Measurements from ENCODE around the gene CHI3L2. TPM values are rescaled to one million over a fixed set of nuclear protein-coding genes. Genes with fewer than 3 reads are reported as not detected.

CHI3L2 gene
- total RNA-seq, 1 experiment from 2014 or later, result not detected

DNA sequence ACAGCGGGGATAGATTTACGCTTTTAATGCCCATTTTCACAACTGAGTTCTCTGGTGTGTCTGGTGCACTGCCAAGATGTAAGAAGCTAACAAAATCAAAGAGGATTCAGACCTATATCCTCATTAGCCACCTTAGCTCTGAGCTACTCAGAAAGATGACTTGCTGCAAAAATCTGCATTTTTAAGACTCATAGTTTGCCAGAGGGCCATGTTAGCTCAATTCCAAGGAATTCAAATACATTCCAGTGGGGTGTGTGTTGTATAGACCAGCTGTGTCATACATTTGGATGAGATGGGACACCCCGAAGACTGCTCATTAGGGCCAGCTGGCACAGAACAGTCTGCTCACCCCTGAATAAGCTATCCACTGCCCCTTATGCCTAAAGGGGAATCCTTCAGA is 36.0 kb upstream of the CHI3L2 start:
- Histone ChIP-seq H2AFZ (no peak overlapping the region), H3K4me3 (no peak overlapping the region), H3F3A (ENCODE audit: insufficient read depth, low read depth) (peaks cover 13% of the 10 kb centered on the region), H3K27ac (peak overlapping the region; percentile 43), H3K27me3 (ENCODE audit: insufficient read depth, low read depth) (no peaks in the 10 kb centered on the region), H4K20me1 (ENCODE audit: insufficient read depth) (no peaks in the 10 kb centered on the region), H3K9me3 (ENCODE audit: insufficient read depth, low read depth) (peaks cover 3% of the 10 kb centered on the region; the same call in 1 of the 2 replicates), H3K4me2 (peak overlapping the region; percentile 20), H3K9me2 (ENCODE audit: insufficient read depth) (no peaks in the 10 kb centered on the region), H3K4me1 (replicated peaks; ENCODE audit: insufficient read depth) (peaks cover 48% of the 10 kb centered on the region), H3K36me3 (ENCODE audit: low read depth) (peaks cover 32% of the 10 kb centered on the region; the same call in 1 of the 2 replicates), H3K79me2 (ENCODE audit: low read depth) (no peaks in the 10 kb centered on the region)
- intact Hi-C loops (cut with micrococcal nuclease; ENCODE audit: unreplicated experiment), result no loop called here
- no peak for TF ChIP-seq CTCF (conservative IDR thresholded peaks at IDR 0.05)
- TF ChIP-seq EZH2 (IDR thresholded peaks at IDR 0.05; ENCODE audit: low read depth), result no peak
- peak in 1 of 2 experiments; percentile 53 for DNase-seq
- ChIA-PET POLR2A (ENCODE audit: unreplicated experiment) (no interaction called here), CTCF (no interaction called here)
- no TSS peak for BruUV-seq (replicated peaks)

GRCh38 chr1:111192074-111192473 is 35.4 kb upstream of the CHI3L2 start:
- POLR2A ChIA-PET (ENCODE audit: unreplicated experiment), result no interaction called here
- DNase-seq, result no peak
- no peak for TF ChIP-seq EZH2 (IDR thresholded peaks at IDR 0.05; ENCODE audit: low read depth)
- TF ChIP-seq CTCF (conservative IDR thresholded peaks at IDR 0.05), result no peak

GRCh38 chr1:111192658-111193519 is 34.6 kb upstream of the CHI3L2 start:
- H3K9me3 ChIP-seq (ENCODE audit: insufficient read depth, low read depth), result peaks cover 3% of the 10 kb centered on the region; the same call in 1 of the 2 replicates
- peaks cover 24% of the 10 kb centered on the region; the same call in 1 of the 2 replicates for H3K36me3 ChIP-seq (ENCODE audit: low read depth)
- H4K20me1 ChIP-seq (ENCODE audit: insufficient read depth), result no peaks in the 10 kb centered on the region
- H3K9me2 ChIP-seq (ENCODE audit: insufficient read depth), result no peaks in the 10 kb centered on the region
- BruUV-seq (replicated peaks), result no TSS peak
- H2AFZ ChIP-seq, result no peak overlapping the region
- H3K4me3 ChIP-seq, result no peak overlapping the region; the same call in 1 of the 2 replicates
- ChIA-PET CTCF (no interaction called here), POLR2A (ENCODE audit: unreplicated experiment) (no interaction called here)
- peak in 1 of 2 experiments; percentile 39 for DNase-seq
- H3K27me3 ChIP-seq (ENCODE audit: insufficient read depth, low read depth), result no peaks in the 10 kb centered on the region
- H3K4me2 ChIP-seq, result peak overlapping the region; percentile 46
- no peak for TF ChIP-seq EZH2 (IDR thresholded peaks at IDR 0.05; ENCODE audit: low read depth)
- no peak for TF ChIP-seq CTCF (conservative IDR thresholded peaks at IDR 0.05)
- intact Hi-C loops (cut with micrococcal nuclease; ENCODE audit: unreplicated experiment), result no loop called here
- peak overlapping the region; percentile 79 for H3K27ac ChIP-seq
- peaks cover 48% of the 10 kb centered on the region for H3K4me1 ChIP-seq (replicated peaks; ENCODE audit: insufficient read depth)
- peaks cover 13% of the 10 kb centered on the region for H3F3A ChIP-seq (ENCODE audit: insufficient read depth, low read depth)
- H3K79me2 ChIP-seq (ENCODE audit: low read depth), result no peaks in the 10 kb centered on the region

More at GRCh38 chr1:111192074-111192473, 35.4 kb upstream of the CHI3L2 start:
- H2AFZ ChIP-seq, result no peak overlapping the region
- H3K27ac ChIP-seq, result peak overlapping the region; percentile 79; the same call in 1 of the 2 replicates
- no peak overlapping the region for H3K4me3 ChIP-seq
- no peaks in the 10 kb centered on the region for H3K9me2 ChIP-seq (ENCODE audit: insufficient read depth)
- no peaks in the 10 kb centered on the region for H3K27me3 ChIP-seq (ENCODE audit: insufficient read depth, low read depth)
- peaks cover 13% of the 10 kb centered on the region for H3F3A ChIP-seq (ENCODE audit: insufficient read depth, low read depth)
- intact Hi-C loops (cut with micrococcal nuclease; ENCODE audit: unreplicated experiment), result no loop called here
- peaks cover 3% of the 10 kb centered on the region; the same call in 1 of the 2 replicates for H3K9me3 ChIP-seq (ENCODE audit: insufficient read depth, low read depth)
- peaks cover 48% of the 10 kb centered on the region for H3K4me1 ChIP-seq (replicated peaks; ENCODE audit: insufficient read depth)
- H3K4me2 ChIP-seq, result no peak overlapping the region
- CTCF ChIA-PET, result no interaction called here
- no peaks in the 10 kb centered on the region for H4K20me1 ChIP-seq (ENCODE audit: insufficient read depth)
- peaks cover 32% of the 10 kb centered on the region; the same call in 1 of the 2 replicates for H3K36me3 ChIP-seq (ENCODE audit: low read depth)
- BruUV-seq (replicated peaks), result no TSS peak
- no peaks in the 10 kb centered on the region for H3K79me2 ChIP-seq (ENCODE audit: low read depth)

Measured in PC-9 (cell line).